ENCODE measurements around the gene BCL7A.

Gene BCL7A

GRCh38 chr12:121996945-121997612 is 24.6 kb upstream of the BCL7A start:
- no peak for DNase-seq (ENCODE audit: low read depth in 2 of 3, low spot score in 1 of 3)

DNA sequence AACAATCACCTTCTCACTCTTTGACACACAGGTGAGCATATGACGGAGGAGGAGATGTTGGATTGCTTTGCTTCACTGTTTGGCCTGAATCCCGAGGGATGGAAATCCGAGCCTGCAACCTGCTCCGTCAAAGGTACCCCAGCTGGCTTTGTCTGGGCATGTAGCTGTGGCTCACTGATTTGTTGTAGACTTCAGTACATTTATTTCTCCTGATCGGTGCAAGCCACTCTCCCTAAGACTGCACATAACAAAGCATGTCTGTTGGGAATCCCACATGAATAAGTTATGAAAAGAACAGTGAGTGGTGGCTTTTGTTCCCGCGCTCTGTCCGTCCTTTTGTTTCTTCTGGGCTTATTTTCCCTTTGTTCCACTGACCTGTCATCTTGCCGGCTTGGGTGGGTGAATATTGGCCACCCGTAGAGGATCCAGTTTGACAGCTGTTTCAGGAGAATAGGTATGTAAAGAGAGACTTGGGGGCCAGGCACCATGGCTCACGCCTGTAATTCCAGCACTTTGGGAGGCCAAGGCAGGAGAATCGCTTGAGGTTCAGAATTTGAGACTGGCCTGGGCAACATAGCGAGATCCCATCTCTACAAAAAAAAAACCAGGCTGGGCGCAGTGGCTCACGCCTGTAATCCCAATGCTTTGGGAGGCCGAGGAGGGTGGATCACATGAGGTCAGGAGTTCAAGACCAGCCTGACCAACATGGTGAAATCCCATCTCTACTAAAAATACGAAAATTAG is 20.0 kb upstream of the BCL7A start:
- no peak for DNase-seq (ENCODE audit: low read depth in 2 of 3, low spot score in 1 of 3)

GRCh38 chr12:122003651-122004611 is 17.8 kb upstream of the BCL7A start:
- no peak for DNase-seq (ENCODE audit: low read depth in 2 of 3, low spot score in 1 of 3)

DNA sequence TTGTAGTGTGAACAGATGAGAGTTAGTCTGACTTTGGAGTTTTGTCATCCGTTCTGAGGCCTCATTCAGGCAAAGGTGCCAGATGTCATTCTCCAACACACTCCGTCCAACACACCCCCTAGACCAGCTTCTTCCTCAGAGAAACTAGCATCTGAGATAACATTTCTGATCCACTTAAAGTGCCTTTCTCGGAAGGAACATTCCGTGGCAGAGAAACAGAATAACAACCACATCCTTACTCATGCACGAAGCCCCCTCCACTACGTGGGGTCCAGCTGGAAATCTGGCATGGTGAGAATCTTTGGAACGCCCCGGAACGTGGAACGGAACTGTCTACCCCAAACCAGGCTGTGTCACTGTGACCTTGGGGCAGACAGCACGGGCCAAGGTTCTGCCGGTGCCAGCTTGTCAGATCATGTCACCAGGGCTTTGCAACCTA is 17.0 kb upstream of the BCL7A start:
- DNase-seq (ENCODE audit: low read depth in 2 of 3, low spot score in 1 of 3), result no peak

DNA sequence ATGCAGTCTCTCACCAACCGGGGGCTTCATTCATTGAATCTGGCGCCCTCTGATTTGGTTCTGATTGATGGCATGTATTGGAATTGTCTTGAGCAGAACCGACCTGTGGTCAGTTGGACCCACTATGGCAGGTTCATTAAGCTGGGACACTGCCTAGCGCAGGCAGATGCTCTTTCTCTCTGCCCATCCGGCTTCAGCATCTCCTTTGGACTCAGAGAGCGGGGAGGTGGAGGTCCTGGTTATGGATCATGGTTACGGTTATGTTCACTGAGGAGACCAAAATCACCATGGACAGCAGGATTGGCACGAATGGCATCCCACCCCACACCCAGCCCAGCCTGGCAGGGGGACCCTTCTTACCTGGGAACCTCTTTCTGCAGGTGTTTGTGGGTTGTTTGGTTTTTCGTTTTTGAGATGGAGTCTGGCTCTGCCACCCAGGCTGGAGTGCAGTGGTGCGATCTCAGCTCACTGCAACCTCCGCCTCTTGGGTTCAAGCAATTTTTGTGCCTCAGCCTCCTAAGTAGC is 16.4 kb upstream of the BCL7A start:
- no peak for DNase-seq (ENCODE audit: low read depth in 2 of 3, low spot score in 1 of 3)

DNA sequence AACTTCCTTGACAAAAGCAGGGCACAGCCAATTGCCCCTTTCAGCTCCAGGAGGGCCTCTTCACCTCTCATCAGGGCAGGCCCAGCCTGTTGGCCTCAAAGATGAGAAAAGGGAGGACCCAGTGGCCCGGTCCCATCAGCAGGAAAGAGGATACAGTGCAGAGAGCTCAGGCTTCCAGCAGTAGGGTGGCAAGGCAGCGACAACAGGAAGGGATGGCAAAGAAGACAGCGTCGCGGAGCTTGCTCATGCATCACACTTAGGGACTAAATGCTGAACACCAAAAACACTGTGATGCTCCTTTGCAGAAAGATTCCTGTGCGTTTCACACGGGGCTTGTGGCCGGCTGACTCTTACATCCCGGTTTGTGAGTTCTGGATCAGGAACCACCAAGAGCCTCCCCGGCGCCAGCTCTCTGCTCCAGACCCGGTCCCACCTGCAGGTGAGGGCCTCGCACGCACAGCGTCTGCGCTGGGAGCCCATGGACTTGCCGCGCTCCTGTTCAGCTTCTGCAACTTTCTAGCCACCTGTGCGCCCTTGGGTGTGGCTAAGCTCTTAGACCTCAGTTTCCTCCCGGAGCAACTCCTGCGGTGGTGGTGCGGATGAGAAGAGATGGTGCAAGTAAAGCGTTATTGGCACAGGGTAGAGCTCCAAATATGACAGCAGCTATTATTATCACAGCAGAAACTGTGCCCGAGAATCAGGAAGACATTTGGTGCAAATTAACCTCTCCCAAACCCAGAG is 15.3 kb upstream of the BCL7A start:
- DNase-seq (ENCODE audit: low read depth in 2 of 3, low spot score in 1 of 3), result no peak

- no peak for DNase-seq (ENCODE audit: low read depth in 2 of 3, low spot score in 1 of 3)
Measured at GRCh38 chr12:122009741-122010140, 11.9 kb upstream of the BCL7A start.

DNA sequence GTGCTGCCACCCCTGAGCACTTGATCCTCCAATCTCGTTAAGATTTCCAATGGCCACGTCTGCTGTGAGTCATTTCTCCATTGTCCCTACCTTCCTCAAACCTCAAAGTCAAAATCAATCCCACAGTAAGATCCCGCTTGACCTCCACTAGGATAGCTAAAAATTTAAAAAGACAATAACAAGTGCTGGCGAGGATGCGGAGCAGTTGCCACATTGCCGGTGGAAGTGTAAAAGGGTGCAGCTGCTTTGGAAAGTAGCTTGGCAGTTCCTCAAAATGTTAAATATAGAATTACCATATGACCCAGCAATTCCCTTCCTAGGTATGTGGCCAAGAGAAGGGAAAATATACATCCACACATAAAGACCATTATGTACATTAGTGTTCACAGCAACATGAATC is 9.5 kb upstream of the BCL7A start:
- no peak for DNase-seq (ENCODE audit: low read depth in 2 of 3, low spot score in 1 of 3)

- DNase-seq (ENCODE audit: low read depth in 2 of 3, low spot score in 1 of 3), result no peak
Measured at GRCh38 chr12:122013136-122013535, 8.5 kb upstream of the BCL7A start.

- no peak for DNase-seq (ENCODE audit: low read depth in 2 of 3, low spot score in 1 of 3)
Measured at GRCh38 chr12:122013791-122014590, 7.7 kb upstream of the BCL7A start.

DNA sequence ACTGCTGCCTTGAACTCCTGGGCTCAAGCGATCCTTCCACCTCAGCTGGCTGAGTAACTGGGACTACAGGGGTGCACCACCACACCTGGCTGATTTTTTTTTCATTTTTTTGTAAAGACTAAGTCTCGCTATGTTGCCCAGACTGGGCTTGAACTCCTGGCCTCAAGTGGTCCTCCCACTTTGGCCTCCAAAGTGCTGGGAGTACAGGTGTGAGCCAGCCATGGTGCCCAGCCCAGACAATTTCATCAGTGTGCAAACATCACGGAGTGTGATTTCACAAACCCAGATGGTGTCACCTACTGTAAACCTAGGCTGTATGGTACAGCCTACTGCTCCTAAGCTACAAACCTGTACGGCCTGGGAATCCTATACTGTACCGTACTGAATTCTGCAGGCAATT is 6.9 kb upstream of the BCL7A start:
- DNase-seq (ENCODE audit: low read depth in 2 of 3, low spot score in 1 of 3), result no peak

GRCh38 chr12:122018457-122018856 is 3.2 kb upstream of the BCL7A start:
- no peak for DNase-seq (ENCODE audit: low read depth in 2 of 3, low spot score in 1 of 3)

GRCh38 chr12:122018937-122019336 is 2.7 kb upstream of the BCL7A start:
- no peak for DNase-seq (ENCODE audit: low read depth in 2 of 3, low spot score in 1 of 3)

DNA sequence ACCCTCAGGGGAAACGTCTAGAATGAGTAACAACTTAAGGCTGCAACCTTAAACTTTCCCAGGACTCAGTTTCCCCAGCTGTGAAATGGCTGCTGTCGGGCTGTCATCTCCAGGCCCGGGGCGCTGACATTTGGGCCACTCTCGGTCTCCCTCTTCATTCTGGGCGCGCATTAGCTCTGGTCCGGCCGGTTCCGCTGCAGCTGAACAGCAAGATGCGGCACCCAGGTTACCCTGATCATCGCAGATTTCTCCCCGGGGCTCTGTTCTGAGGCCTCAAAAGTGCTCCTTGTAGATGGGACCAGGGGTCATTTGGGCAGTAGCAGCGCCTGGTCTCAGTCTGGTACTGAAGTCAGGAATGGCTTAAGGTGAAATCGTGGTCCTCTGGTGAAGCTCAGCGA is 890 bp upstream of the BCL7A start:
- no peak for DNase-seq (ENCODE audit: low read depth in 2 of 3, low spot score in 1 of 3)

DNA sequence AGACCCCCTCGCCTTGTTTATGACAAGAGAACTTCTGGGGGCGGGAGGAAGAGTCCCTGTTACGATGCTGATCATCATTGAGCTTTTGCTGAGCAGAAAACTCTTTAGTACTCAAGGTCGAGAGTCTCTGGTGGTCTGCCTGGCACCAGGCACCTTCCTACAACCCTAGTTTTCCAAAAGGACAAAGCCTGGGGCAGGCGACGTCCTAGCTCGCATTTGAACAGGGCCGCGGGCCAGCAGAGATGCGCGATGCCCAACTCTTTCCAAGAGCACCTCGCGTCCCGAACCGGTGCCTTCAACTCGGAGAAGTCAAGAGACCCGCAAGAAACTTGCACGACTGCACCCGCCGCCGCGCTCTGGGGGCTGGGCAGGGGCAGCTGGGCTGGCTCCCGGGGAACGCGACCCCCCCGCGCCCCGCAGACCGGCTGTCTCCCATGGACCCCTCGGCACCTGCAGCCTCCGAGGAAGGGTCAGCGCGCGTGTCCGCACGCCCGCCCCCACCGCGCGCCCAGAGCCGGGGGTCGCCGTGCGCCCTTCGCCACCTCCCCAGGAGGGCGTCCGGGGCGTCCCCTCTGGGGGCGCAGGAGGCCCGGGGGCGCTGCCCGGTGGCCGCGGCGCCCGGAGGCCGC is 377 bp upstream of the BCL7A start:
- no peak for DNase-seq (ENCODE audit: low read depth in 2 of 3, low spot score in 1 of 3)

DNA sequence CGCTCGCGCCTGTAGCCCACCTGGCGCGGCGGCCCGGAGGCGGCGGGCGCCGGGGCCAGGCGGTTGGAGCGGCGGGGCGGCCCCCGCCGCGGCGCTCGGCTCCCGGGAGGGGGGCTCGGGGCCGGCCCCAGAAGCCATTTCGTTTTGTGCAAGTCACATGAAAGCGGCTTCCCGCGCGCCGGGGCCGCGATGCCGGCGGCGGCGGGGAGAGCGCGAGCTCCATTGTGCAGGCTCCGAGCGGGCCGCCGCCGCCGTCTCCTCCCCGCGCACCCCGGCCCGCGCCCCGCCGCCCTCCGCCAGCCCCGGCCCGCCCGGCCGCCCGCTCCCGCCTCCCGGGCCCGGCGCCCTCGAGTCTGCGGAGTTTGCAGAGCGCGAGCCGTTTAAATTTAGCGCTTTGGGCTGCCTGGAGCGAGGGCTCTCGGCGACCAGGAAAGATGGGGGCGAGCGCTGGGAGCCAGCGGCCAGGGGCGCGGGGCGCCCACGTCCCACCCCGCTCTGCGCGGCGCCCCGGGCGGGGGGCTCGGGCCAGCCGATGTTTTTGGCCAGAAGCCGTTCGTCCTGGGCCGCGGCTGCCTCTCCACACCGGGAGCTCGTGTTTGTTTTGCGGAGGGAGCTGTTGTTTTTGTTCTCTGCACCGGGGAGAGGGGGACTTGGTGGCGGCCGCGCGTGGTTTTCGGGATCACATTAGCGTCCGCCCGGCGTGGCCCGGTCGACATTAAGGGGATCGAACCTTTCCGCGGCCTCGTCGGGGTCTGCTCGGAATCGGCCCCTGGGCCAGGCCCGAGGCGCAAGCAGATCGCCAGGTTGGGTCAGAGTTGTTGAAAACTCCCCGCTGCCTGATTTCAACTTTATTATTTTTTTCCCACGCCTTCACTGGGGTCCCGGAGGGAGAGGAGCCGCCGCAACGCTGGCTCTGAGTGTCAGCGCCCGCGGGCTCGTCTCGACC is 982 bp downstream of the BCL7A start:
- DNase-seq (ENCODE audit: low read depth in 2 of 3, low spot score in 1 of 3), result no peak

GRCh38 chr12:122023339-122024131 is 1.9 kb downstream of the BCL7A start:
- no peak for DNase-seq (ENCODE audit: low read depth in 2 of 3, low spot score in 1 of 3)

Measured in stimulated activated CD4-positive, alpha-beta T cell treated with anti-CD3 and anti-CD28 coated beads, Interleukin-12 subunit alpha, Interleukin-12 subunit beta, amount 100 ng/mL, for 48 hours (primary cell).